Stimulated activated CD4-positive, alpha-beta T cell treated with anti-CD3 and anti-CD28 coated beads, Interleukin-15, amount 100 ng/mL, for 1 hour (primary cell): Measurements from ENCODE around the gene COL16A1.

ENCODE experiments used
- DNase-seq, 2 donors: peaks; one replicate each; pipeline ENCODE4 v3.0.0-alpha.2; 2020; ENCODE audit warnings: low read depth in 1 of 2, low spot score in 1 of 2

The COL16A1 gene

DNA sequence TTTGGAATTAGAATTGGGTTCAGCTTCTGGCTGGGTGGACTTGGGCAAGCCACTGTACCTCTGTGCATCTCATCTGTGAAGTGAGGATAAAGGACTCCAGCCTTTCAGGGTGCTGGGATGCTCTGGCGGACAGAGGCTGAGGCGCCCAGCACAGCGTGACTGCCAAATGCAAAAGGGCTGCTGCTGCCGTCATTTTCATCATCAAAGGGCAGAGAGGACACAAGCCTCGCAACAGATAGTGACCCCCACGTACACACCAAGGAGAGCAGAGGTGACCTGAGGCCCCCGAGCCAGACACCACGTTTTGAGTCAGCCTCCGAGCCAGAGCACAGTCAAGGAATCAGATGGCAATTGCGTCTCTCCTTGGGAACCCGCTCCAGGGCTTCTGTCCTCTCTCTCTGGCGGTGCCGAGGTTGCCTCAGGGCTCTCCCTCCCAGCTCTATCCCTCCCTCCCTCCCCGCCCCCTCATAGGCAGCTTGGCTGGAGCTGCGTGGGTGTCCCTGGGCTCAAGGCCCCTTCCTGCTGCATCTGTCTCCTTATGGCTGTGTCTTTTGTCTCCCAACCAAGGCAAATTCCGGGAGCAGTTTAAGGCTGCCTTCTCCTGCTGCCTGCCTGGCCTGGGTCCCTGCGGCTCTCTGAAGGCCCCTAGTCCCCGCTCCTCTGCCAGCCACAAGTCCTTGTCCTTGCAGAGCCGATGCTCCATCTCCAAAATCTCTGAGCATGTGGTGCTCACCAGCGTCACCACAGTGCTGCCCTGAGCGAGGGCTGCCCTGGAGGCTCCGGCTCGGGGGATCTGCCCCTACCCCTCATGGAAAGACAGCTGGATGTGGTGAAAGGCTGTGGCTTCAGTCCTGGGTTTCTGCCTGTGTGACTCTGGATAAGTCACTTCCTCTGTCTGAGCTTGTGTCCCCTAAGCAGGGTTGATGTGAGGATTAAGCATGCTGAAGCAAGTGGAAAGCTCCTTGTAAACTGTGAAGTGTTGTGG is 77.3 kb downstream of the COL16A1 start:
- DNase-seq, result no peak

- DNase-seq, result no peak
These were observed 78.1 kb downstream of the COL16A1 start for GRCh38 chr1:31625561-31626222.

GRCh38 chr1:31624731-31625514 is 78.9 kb downstream of the COL16A1 start:
- no peak for DNase-seq

DNA sequence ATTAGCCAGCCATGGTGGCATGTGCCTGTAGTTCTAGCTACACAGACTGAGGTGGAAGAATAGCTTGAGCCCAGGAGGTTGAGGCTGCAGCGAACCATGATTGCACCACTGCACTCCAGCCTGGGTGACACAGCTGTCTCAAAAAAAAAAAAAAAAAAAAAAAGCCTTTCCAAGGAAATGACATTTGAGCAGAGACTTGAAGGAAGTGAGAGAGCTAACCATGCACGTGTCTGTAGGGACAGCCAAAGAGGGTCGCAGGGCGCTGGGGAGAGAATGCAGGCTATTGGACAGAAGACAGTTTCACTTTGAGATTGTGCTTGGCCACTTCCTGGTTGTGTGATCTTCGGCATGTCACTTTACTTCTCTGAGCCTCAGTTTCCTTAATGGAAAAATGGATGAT is 79.5 kb downstream of the COL16A1 start:
- DNase-seq, result no peak

- no peak for DNase-seq
These were observed 80.5 kb downstream of the COL16A1 start for GRCh38 chr1:31623365-31623764.

DNA sequence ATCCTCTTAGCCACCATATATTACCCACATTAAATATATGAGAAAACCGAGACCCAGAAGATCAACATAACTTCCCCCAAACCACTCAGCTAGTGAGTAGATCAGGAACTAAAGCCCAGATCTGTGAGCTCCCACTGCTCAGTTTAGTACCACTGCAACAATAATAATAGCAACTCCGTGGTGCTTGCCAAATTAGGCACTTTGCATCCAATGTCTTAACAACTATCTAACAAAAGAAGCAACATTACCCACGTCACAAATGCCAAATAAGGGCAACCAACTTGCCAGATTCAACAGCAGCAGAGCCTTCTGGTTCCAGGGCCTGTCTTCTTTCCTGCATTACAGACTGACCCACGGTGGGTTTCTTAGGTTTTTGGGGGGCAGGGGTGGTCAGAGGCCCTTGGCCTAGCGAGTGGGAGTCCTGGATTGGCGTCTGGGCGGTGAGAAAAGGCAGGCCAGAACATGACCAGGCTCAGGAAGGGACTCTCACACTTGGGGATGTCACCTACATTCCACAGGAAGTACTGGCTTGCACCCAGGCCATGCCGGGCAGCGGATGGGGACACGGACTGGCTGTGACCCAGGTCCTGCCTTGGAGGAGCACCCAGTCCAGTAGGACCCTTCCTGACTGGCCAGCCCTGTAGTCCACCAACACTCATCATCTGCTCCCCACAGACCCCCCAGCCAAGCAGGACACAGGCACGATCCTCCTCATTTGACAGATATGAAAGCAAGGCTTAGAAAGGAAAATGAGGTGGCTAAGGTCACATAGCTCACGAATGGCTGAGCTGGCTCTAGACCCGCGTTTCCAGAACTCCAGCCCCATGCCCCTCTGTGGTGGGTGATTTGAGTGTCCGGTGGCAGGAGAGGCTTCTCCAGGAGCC is 81.7 kb downstream of the COL16A1 start:
- DNase-seq, result no peak

GRCh38 chr1:31621498-31621820 is 82.4 kb downstream of the COL16A1 start:
- no peak for DNase-seq

GRCh38 chr1:31620631-31621497 is 83.0 kb downstream of the COL16A1 start:
- no peak for DNase-seq

DNA sequence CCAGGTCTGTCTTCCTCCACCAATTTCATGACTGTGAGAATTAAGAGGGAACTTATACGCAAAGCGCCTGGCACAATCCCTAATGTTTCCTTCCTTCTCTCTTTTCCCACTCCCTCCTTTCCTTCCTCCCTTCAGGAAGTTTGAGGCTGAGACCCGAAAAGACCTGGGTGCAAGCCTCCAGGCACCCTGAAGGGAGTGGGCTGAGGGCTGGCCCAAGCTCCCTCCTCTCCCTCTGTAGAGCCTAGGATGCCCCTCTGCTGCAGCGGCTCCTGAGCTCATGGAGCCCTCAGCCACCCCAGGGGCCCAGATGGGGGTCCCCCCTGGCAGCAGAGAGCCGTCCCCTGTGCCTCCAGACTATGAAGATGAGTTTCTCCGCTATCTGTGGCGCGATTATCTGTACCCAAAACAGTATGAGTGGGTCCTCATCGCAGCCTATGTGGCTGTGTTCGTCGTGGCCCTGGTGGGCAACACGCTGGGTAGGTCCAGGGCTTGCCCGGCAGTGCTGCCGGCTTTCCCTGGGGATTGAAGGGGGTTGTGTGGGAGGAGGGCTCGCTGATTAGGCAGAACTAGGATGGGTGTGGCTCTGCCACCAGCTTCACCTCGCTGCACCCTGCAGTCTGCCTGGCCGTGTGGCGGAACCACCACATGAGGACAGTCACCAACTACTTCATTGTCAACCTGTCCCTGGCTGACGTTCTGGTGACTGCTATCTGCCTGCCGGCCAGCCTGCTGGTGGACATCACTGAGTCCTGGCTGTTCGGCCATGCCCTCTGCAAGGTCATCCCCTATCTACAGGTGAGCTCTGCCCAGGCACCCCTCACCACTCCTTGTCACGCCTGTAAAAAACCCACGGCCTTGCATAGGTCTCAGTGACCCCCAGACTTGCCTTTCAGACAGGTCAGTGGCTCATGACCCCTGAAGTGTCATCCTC is 84.6 kb downstream of the COL16A1 start:
- DNase-seq, result no peak

DNA sequence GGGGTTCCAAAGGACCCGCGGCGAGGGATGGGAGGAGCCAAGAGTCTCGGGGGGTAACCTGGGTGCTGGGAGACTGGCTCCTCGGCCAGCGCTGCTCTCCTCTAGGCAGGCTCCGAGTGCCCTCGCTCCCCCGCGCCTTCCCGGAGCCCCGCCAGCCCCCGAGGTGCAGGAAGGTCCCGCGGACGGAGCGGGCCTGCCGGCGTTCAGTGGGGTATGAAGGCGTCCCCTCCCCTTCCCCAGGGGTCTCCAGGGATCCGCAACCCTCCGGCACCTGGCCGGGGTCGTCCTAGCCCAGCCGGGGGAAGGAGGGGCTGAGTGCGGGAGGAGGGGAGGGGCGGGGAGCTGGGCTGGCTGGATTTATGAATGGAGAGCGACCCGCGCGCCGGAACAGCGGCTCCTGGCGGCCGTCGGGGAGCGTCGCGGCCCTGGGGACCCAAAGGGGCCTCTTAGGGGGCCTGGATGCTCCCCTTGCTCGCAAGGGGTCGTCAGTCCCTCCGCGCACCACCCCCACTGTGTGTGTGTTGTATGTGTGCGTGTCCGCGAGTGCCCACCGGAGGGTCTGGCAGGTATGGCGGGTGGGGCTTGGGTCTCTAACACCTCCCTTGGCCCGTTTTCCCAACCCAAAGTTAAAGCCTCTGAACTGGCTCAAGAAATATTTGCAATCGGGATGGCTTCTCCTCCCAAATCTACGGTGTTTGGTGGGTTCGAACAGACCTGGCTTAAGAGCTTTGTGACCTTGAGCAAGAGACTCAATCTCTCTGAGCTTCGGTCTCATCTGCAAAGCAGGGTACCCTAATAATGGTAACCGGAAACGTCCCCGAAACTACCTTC is 85.7 kb downstream of the COL16A1 start:
- peak in 1 of 2 donors; percentile 35 for DNase-seq

DNA sequence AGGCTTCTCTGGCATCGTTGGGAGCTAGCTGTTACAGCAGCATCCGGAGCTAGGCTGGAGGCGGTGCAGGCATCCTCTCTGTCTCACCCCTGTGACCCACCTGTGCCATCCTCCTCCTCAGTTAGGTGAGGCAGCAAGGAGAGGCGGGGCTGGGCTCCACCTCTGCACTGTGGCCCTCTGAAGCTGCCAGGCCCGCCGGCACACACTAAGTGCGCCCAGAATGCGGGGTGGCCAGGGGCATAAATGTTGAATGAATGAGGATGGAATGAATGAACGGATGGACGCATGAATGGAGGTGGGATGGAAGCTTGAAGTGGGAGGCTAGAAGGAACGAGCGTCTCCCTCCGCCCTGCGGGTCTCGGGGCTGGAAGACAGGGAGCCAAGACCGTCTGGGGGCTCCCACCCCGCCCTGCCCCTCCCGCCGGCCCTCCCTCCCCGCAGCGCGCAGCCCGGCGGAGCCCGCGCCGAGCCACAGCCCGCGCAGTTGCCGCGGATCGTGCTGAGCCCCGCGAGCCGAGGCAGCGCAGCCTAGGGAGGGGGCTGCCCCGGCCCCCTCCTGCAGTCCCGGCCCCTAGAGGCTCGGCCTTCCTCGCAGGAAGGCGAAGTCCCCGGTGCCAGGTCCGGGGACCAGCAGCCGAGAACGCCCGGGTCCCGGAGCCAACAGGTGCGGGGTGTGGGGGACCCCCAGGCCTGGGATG is 86.5 kb downstream of the COL16A1 start, which contains the start of gene HCRTR1:
HCRTR1 (plus strand) TSS at position 472 of the 698 bp plus-strand sequence. CDS start 1,504 bp downstream, outside the sequence.
- DNase-seq, result no peak

GRCh38 chr1:31615939-31616338 is 87.9 kb downstream of the COL16A1 start:
- DNase-seq, result no peak

- DNase-seq, result no peak
These were observed 88.4 kb downstream of the COL16A1 start for GRCh38 chr1:31615414-31615813.

- DNase-seq, result no peak
These were observed 89.3 kb downstream of the COL16A1 start for GRCh38 chr1:31614414-31615005.

DNA sequence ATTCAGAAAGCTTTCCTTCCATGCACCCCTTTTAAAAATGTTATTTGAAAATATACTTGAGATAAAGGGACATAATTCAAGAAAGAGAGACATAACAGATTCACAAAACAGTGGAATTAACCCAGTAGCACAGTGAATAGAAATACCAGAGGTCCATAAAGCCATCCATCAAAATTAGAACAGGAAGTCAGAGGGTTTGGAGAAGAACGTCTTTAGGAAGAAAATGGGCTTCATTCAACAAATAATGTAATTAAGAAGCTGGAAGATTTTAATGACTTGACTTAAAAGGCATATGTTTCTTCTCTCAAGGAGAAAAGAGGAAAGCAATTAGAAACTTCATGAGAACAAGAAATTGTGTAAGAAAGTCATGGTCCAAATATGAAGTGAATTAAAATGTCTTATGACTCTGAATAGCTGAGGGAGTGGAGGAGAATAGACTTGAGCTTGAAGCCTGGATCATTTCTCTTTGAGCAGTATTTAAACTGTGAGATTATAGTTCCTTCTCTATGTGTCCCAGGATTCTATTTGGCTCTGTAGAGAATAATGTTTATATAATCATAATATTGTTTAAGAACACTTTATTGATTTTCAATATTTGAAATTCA is 94.2 kb downstream of the COL16A1 start:
- no peak for DNase-seq

GRCh38 chr1:31607360-31607759 is 96.5 kb downstream of the COL16A1 start:
- DNase-seq, result no peak
